Liver (tissue), 9 donors: ENCODE results near the gene GALNTL6. TPM values are rescaled to one million over a fixed set of nuclear protein-coding genes. Genes with fewer than 3 reads are reported as not detected.

Experiments
- DNase-seq: peaks from one replicate; pipeline ENCODE4 v3.0.0-alpha.2; 2017; ENCODE audit warnings: low spot score
- H3K27ac ChIP-seq, 2 donors: one replicate each; pipeline ENCODE4 v1.7.0; 2013; ENCODE audit warnings: inconsistent platforms in 2 of 2, low read length in 2 of 2, control low read depth in 1 of 2, low read depth in 1 of 2, mild to moderate bottlenecking in 1 of 2
- H3K27me3 ChIP-seq, 4 donors: one replicate each; pipeline versions ENCODE4 v1.6.1 to v1.7.0; 2013; ENCODE audit warnings: low read length in 3 of 4, inconsistent platforms in 1 of 4, mild to moderate bottlenecking in 1 of 4, moderate library complexity in 1 of 4; ENCODE audit not compliant: control insufficient read depth in 4 of 4, insufficient read depth in 4 of 4
- H3K36me3 ChIP-seq, 4 donors: one replicate each; pipeline versions ENCODE4 v1.6.1 to v1.7.0; 2013; ENCODE audit warnings: low read length in 3 of 4, mild to moderate bottlenecking in 3 of 4, low read depth in 1 of 4, moderate library complexity in 1 of 4; ENCODE audit not compliant: control insufficient read depth in 4 of 4, insufficient read depth in 3 of 4
- H3K4me1 ChIP-seq, 4 donors: one replicate each; pipeline versions ENCODE4 v1.6.1 to v1.7.0; 2013; ENCODE audit warnings: low read length in 3 of 4, mild to moderate bottlenecking in 3 of 4, moderate library complexity in 1 of 4; ENCODE audit not compliant: control insufficient read depth in 4 of 4, insufficient read depth in 4 of 4
- H3K4me3 ChIP-seq, 3 donors: one replicate each; pipeline versions ENCODE4 v1.6.1 to v1.7.0; 2013; ENCODE audit warnings: low read length in 3 of 3, control low read depth in 1 of 3, low read depth in 1 of 3, mild to moderate bottlenecking in 1 of 3
- H3K9ac ChIP-seq, 2 donors: one replicate each; pipeline ENCODE4 v1.7.0; 2013; ENCODE audit warnings: low read length in 2 of 2, mild to moderate bottlenecking in 2 of 2, moderate library complexity in 2 of 2, control low read depth in 1 of 2, low read depth in 1 of 2
- H3K9me3 ChIP-seq, 4 donors: one replicate each; pipeline versions ENCODE4 v1.6.1 to v1.7.0; 2013; ENCODE audit warnings: low read length in 3 of 4; ENCODE audit not compliant: control insufficient read depth in 4 of 4
- CTCF ChIP-seq: fragments of 150-350 bp; IDR thresholded peaks from 2 replicates; pipeline ENCODE4 v1.5.1; 2017; ENCODE audit warnings: improper control_type of control experiment, low read depth, low read length; ENCODE audit not compliant: missing input control
- EGR1 ChIP-seq, 2 donors: IDR thresholded peaks; 2 replicates each; pipeline ENCODE4 v1.6.1; 2016 to 2018; ENCODE audit warnings: antibody characterized with exemption in 2 of 2, low read depth in 2 of 2
- FOXA1 ChIP-seq: IDR thresholded peaks from 2 replicates; pipeline ENCODE4 v1.6.1; 2016; ENCODE audit warnings: antibody characterized with exemption
- FOXA2 ChIP-seq: IDR thresholded peaks from 2 replicates; pipeline ENCODE4 v1.6.1; 2016; ENCODE audit warnings: antibody characterized with exemption
- GABPA ChIP-seq, 2 donors: IDR thresholded peaks in 1 of 2; conservative IDR thresholded peaks in 1 of 2; 2 replicates each; pipeline ENCODE4 v1.6.1; 2016; ENCODE audit warnings: antibody characterized with exemption in 2 of 2, mild to moderate bottlenecking in 1 of 2, moderate library complexity in 1 of 2
- HNF4A ChIP-seq, 2 donors: conservative IDR thresholded peaks; 2 replicates each; pipeline ENCODE4 v1.6.1; 2016; ENCODE audit warnings: antibody characterized with exemption in 2 of 2, mild to moderate bottlenecking in 2 of 2
- HNF4G ChIP-seq: IDR thresholded peaks from 2 replicates; pipeline ENCODE4 v1.6.1; 2016; ENCODE audit warnings: antibody characterized with exemption
- JUND ChIP-seq, 2 donors: IDR thresholded peaks; 2 replicates each; pipeline ENCODE4 v1.6.1; 2016; ENCODE audit warnings: antibody characterized with exemption in 2 of 2
- NR2F2 ChIP-seq: IDR thresholded peaks from 2 replicates; pipeline ENCODE4 v1.6.1; 2016; ENCODE audit warnings: antibody characterized with exemption
- RAD21 ChIP-seq, 2 donors: IDR thresholded peaks; 2 replicates each; pipeline ENCODE4 v1.6.1; 2016; ENCODE audit warnings: antibody characterized with exemption in 2 of 2, mild to moderate bottlenecking in 2 of 2
- REST ChIP-seq: IDR thresholded peaks from 2 replicates; pipeline ENCODE4 v1.6.1; 2016; ENCODE audit warnings: antibody characterized with exemption, mild to moderate bottlenecking
- RXRA ChIP-seq, 2 donors: IDR thresholded peaks; 2 replicates each; pipeline ENCODE4 v1.6.1; 2017 to 2018; ENCODE audit warnings: antibody characterized with exemption in 2 of 2, mild to moderate bottlenecking in 1 of 2
- SP1 ChIP-seq: IDR thresholded peaks from 2 replicates; pipeline ENCODE4 v1.6.1; 2018; ENCODE audit warnings: antibody characterized with exemption, mild to moderate bottlenecking
- TAF1 ChIP-seq: conservative IDR thresholded peaks from 2 replicates; pipeline ENCODE4 v1.6.1; 2016; ENCODE audit warnings: antibody characterized with exemption, mild to moderate bottlenecking
- WGBS: extraction: QIAGEN DNeasy Blood & Tissue Kit; methylation state at CpG from one replicate; pipeline ENCODE4 v1.1.7; 2013; 5-methylcytosine and 5-hydroxymethylcytosine counted together
- polyA plus RNA-seq, 2 donors: library from polyadenylated mRNA; stranded (reverse) in 1 of 2; unstranded in 1 of 2; fragments of 200-250 nt in 1 of 2; fragments of >200 nt in 1 of 2; fragmentation: Nextera tagmentation in 1 of 2; extraction: Ambion mirVana in 1 of 2; gene quantifications; one replicate each; pipeline versions ENCODE4 v1.2.1 to v1.2.3, GENCODE V29; 2013 to 2015
- total RNA-seq, 2 donors: library from RNA; depleted of rRNA; stranded (reverse); fragments of >200 nt; gene quantifications; one replicate each; pipeline ENCODE4 v1.2.3, GENCODE V29; 2014
- TF ChIP-seq, protein P1 (sequence below): IDR thresholded peaks from 2 replicates; pipeline ENCODE4 v1.6.1; 2016; ENCODE audit warnings: antibody characterized with exemption
- TF ChIP-seq, protein P2 (sequence below): IDR thresholded peaks from 2 replicates; pipeline ENCODE4 v1.6.1; 2016; ENCODE audit warnings: antibody characterized with exemption
- TF ChIP-seq, protein P3 (sequence below): IDR thresholded peaks from 2 replicates; pipeline ENCODE4 v1.6.1; 2016; ENCODE audit warnings: antibody characterized with exemption
- donor health status: healthy.
- donor health status: healthy.
- donor health status: healthy.
- donor health status: healthy.
- donor health status: healthy.

GALNTL6 gene
- total and polyA plus RNA-seq, 4 donors, result 0.06 to 0.08 TPM; not detected in 2

GRCh38 chr4:173012608-173013007 is 1199.4 kb downstream of the GALNTL6 start:
- Histone ChIP-seq H3K27ac (no peak overlapping the region), H3K27me3 (no peaks in the 10 kb centered on the region), H3K4me1 (no peaks in the 10 kb centered on the region), H3K9me3 (no peaks in the 10 kb centered on the region), H3K9ac (no peak overlapping the region), H3K36me3 (no peaks in the 10 kb centered on the region), H3K4me3 (no peak overlapping the region)
- DNase-seq, result no peak
- 93% methylated on average over 8 of the region's 8 CpGs for WGBS
- TF ChIP-seq FOXA1 (no peak), GABPA (IDR thresholded peaks at IDR 0.05 in 1 of 2, conservative IDR thresholded peaks at IDR 0.05 in 1 of 2) (no peak), JUND (IDR thresholded peaks at IDR 0.05) (no peak), RXRA (IDR thresholded peaks at IDR 0.05) (no peak), HNF4A (conservative IDR thresholded peaks at IDR 0.05) (no peak), RAD21 (IDR thresholded peaks at IDR 0.05) (no peak), CTCF (no peak), REST (no peak), TAF1 (no peak), EGR1 (IDR thresholded peaks at IDR 0.05; ENCODE audit: low read depth in 2 of 2) (no peak), FOXA2 (no peak), NR2F2 (no peak), HNF4G (no peak), SP1 (no peak)
- TF ChIP-seq, protein P1, sequence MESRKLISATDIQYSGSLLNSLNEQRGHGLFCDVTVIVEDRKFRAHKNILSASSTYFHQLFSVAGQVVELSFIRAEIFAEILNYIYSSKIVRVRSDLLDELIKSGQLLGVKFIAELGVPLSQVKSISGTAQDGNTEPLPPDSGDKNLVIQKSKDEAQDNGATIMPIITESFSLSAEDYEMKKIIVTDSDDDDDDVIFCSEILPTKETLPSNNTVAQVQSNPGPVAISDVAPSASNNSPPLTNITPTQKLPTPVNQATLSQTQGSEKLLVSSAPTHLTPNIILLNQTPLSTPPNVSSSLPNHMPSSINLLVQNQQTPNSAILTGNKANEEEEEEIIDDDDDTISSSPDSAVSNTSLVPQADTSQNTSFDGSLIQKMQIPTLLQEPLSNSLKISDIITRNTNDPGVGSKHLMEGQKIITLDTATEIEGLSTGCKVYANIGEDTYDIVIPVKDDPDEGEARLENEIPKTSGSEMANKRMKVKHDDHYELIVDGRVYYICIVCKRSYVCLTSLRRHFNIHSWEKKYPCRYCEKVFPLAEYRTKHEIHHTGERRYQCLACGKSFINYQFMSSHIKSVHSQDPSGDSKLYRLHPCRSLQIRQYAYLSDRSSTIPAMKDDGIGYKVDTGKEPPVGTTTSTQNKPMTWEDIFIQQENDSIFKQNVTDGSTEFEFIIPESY, result no peak
- TF ChIP-seq, protein P2, sequence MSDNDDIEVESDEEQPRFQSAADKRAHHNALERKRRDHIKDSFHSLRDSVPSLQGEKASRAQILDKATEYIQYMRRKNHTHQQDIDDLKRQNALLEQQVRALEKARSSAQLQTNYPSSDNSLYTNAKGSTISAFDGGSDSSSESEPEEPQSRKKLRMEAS, result no peak
- TF ChIP-seq, protein P3, sequence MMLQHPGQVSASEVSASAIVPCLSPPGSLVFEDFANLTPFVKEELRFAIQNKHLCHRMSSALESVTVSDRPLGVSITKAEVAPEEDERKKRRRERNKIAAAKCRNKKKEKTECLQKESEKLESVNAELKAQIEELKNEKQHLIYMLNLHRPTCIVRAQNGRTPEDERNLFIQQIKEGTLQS, result no peak
